Neutrophil (primary cell): Measurements from ENCODE around the gene LRP8.

ENCODE experiments used
- H3K27ac ChIP-seq: fragments of 200-600 bp; sonication (generic); 2 replicates; pipeline ENCODE4 v1.5.1; 2016; ENCODE audit warnings: mild to moderate bottlenecking, moderate library complexity
- H3K27me3 ChIP-seq: fragments of 200-600 bp; sonication (generic); 2 replicates; pipeline ENCODE4 v1.6.0; 2016; ENCODE audit warnings: mild to moderate bottlenecking
- H3K36me3 ChIP-seq: fragments of 200-600 bp; sonication (generic); 2 replicates; pipeline ENCODE4 v1.5.1; 2017
- H3K4me1 ChIP-seq, 2 experiments: fragments of 200-600 bp in 1 of 2; sonication (generic) in 1 of 2; 1 replicate in 1 of 2; 2 replicates in 1 of 2; pipeline versions ENCODE4 v1.5.1 to v1.6.1; 2013 to 2016; ENCODE audit warnings: low read depth in 1 of 2, low read length in 1 of 2, mild to moderate bottlenecking in 1 of 2, moderate library complexity in 1 of 2; ENCODE audit not compliant: control insufficient read depth in 1 of 2, insufficient read depth in 1 of 2
- H3K4me3 ChIP-seq, 2 experiments: fragments of 200-600 bp in 1 of 2; sonication (generic) in 1 of 2; 1 replicate in 1 of 2; 2 replicates in 1 of 2; pipeline ENCODE4 v1.5.1; 2013 to 2016; ENCODE audit warnings: low read depth in 1 of 2, low read length in 1 of 2, mild to moderate bottlenecking in 1 of 2, moderate library complexity in 1 of 2
- H3K9me3 ChIP-seq: fragments of 200-600 bp; sonication (generic); 2 replicates; pipeline ENCODE4 v1.5.1; 2016
- CTCF ChIP-seq: fragments of 200-600 bp; sonication (generic); IDR thresholded peaks from 2 replicates; pipeline ENCODE4 v1.5.1; 2016; ENCODE audit warnings: antibody characterized with exemption

LRP8 gene

GRCh38 chr1:53344921-53345838 lies 17.3 kb upstream of the LRP8 start:
- H3K4me1 ChIP-seq, result no peaks in the 10 kb centered on the region
- H3K4me3 ChIP-seq, result no peak overlapping the region
- no peaks in the 10 kb centered on the region for H3K27me3 ChIP-seq
- TF ChIP-seq CTCF, result no peak
- no peaks in the 10 kb centered on the region for H3K9me3 ChIP-seq
- no peak overlapping the region for H3K27ac ChIP-seq
- H3K36me3 ChIP-seq, result no peaks in the 10 kb centered on the region

GRCh38 chr1:53343831-53344668 lies 16.2 kb upstream of the LRP8 start:
- no peaks in the 10 kb centered on the region for H3K4me1 ChIP-seq
- no peak overlapping the region for H3K4me3 ChIP-seq
- no peak overlapping the region for H3K27ac ChIP-seq
- no peaks in the 10 kb centered on the region for H3K9me3 ChIP-seq
- TF ChIP-seq CTCF, result no peak
- H3K36me3 ChIP-seq, result no peaks in the 10 kb centered on the region
- H3K27me3 ChIP-seq, result no peaks in the 10 kb centered on the region

- no peak overlapping the region for H3K27ac ChIP-seq
- TF ChIP-seq CTCF, result no peak
- H3K27me3 ChIP-seq, result no peaks in the 10 kb centered on the region
- H3K36me3 ChIP-seq, result no peaks in the 10 kb centered on the region
- H3K4me3 ChIP-seq, result no peak overlapping the region
- H3K9me3 ChIP-seq, result no peaks in the 10 kb centered on the region
- H3K4me1 ChIP-seq, result no peaks in the 10 kb centered on the region
These were observed 15.0 kb upstream of the LRP8 start for GRCh38 chr1:53342735-53343470.

- no peaks in the 10 kb centered on the region for H3K4me1 ChIP-seq
- no peak for TF ChIP-seq CTCF
These were observed 14.3 kb upstream of the LRP8 start for GRCh38 chr1:53341961-53342707.

GRCh38 chr1:53341521-53341895 lies 13.6 kb upstream of the LRP8 start:
- H3K9me3 ChIP-seq, result no peaks in the 10 kb centered on the region
- H3K27ac ChIP-seq, result no peak overlapping the region
- H3K36me3 ChIP-seq, result no peaks in the 10 kb centered on the region
- no peak overlapping the region for H3K4me3 ChIP-seq
- TF ChIP-seq CTCF, result no peak
- H3K27me3 ChIP-seq, result no peaks in the 10 kb centered on the region
- no peaks in the 10 kb centered on the region for H3K4me1 ChIP-seq

More at GRCh38 chr1:53341961-53342707, 14.3 kb upstream of the LRP8 start:
- Histone ChIP-seq H3K36me3 (no peaks in the 10 kb centered on the region), H3K27me3 (no peaks in the 10 kb centered on the region), H3K4me3 (no peak overlapping the region), H3K27ac (no peak overlapping the region), H3K9me3 (no peaks in the 10 kb centered on the region)
